Lung (tissue), 13 donors: Measurements from ENCODE around the gene P2RX7. TPM values are rescaled to one million over a fixed set of nuclear protein-coding genes. Genes with fewer than 3 reads are reported as not detected.

Source experiments
- ATAC-seq: fragments of 200-7000 bp; cut with Tn5 transposase; one replicate; pipeline ENCODE4 v1.9.1; 2020; ENCODE audit warnings: moderate number of reproducible peaks; ENCODE audit not compliant: insufficient read depth, low FRiP score
- DNase-seq, 3 donors: peaks; one replicate each; pipeline ENCODE4 v3.0.0-alpha.2; 2013 to 2017
- H3K27ac ChIP-seq, 2 donors: one replicate each; pipeline ENCODE4 v1.5.1; 2013; ENCODE audit warnings: mild to moderate bottlenecking in 2 of 2, moderate library complexity in 2 of 2, control low read depth in 1 of 2, inconsistent platforms in 1 of 2, low read depth in 1 of 2, low read length in 1 of 2
- H3K27me3 ChIP-seq, 3 donors: one replicate each; pipeline ENCODE4 v1.5.1; 2013; ENCODE audit warnings: low read length in 2 of 3; ENCODE audit not compliant: control insufficient read depth in 3 of 3, insufficient read depth in 3 of 3
- H3K36me3 ChIP-seq, 4 donors: one replicate each; pipeline ENCODE4 v1.5.1; 2013; ENCODE audit warnings: low read length in 4 of 4, mild to moderate bottlenecking in 1 of 4, moderate library complexity in 1 of 4; ENCODE audit not compliant: control insufficient read depth in 4 of 4, insufficient read depth in 4 of 4
- H3K4me1 ChIP-seq, 5 donors: one replicate each; pipeline ENCODE4 v1.5.1; 2013; ENCODE audit warnings: low read length in 5 of 5, mild to moderate bottlenecking in 2 of 5, moderate library complexity in 1 of 5; ENCODE audit not compliant: control insufficient read depth in 5 of 5, insufficient read depth in 5 of 5
- H3K4me3 ChIP-seq: one replicate; pipeline ENCODE4 v1.5.1; 2013; ENCODE audit warnings: mild to moderate bottlenecking, control low read depth, moderate library complexity
- H3K9ac ChIP-seq, 2 donors: one replicate each; pipeline ENCODE4 v1.5.1; 2013; ENCODE audit warnings: low read length in 2 of 2, control low read depth in 1 of 2; ENCODE audit not compliant: insufficient read depth in 1 of 2
- H3K9me3 ChIP-seq, 4 donors: one replicate each; pipeline ENCODE4 v1.5.1; 2013; ENCODE audit warnings: low read length in 3 of 4, mild to moderate bottlenecking in 1 of 4, moderate library complexity in 1 of 4; ENCODE audit not compliant: control insufficient read depth in 4 of 4, insufficient read depth in 3 of 4
- CTCF ChIP-seq: IDR thresholded peaks from 2 replicates; pipeline ENCODE4 v1.5.1; 2012; ENCODE audit warnings: mild to moderate bottlenecking; ENCODE audit errors: control extremely low read depth, extremely low read depth
- WGBS, 2 donors: extraction: QIAGEN DNeasy Blood & Tissue Kit; methylation state at CpG; one replicate each; pipeline ENCODE4 v1.1.7; 2013; 5-methylcytosine and 5-hydroxymethylcytosine counted together
- polyA plus RNA-seq, 2 donors: library from polyadenylated mRNA; stranded (reverse); fragments of 200-250 nt; gene quantifications; one replicate each; pipeline ENCODE4 v1.2.1, GENCODE V29; 2013
- small RNA-seq: library from RNA; depleted of rRNA; stranded (forward); fragments of <200 nt; gene quantifications from one replicate; pipeline ENCODE3, GENCODE V24; 2014; ENCODE audit warnings: low replicate concordance
- total RNA-seq, 2 donors: library from RNA; depleted of rRNA in 1 of 2; stranded (reverse); fragments of >200 nt in 1 of 2; gene quantifications; one replicate each; pipeline ENCODE4 v1.2.1, GENCODE V29; 2014 to 2021
- donor health status: control.
- donor health status: control.
- donor health status: Bipolar disorder and iron deficiency.
- donor health status: healthy.
- donor health status: DM: yes; HTN: yes; CAD: no.

Gene P2RX7
- total and polyA plus RNA-seq, 4 donors = 5.3 to 17.1 (median 8.3) TPM

GRCh38 chr12:121237415-121237814 is 104.7 kb downstream of the P2RX7 start:
- peaks cover 4 to 34% (median 9%) of the 10 kb centered on the region in 4 donors for H3K36me3 ChIP-seq
- peaks cover 0 to 14% (median 6%) of the 10 kb centered on the region in 5 donors for H3K4me1 ChIP-seq
- H3K9ac ChIP-seq = no peak overlapping the region
- H3K4me3 ChIP-seq = no peak overlapping the region
- H3K27ac ChIP-seq = no peak overlapping the region
- DNase-seq (no peak), ATAC-seq (no peak)
- 78 to 92% methylated on average over 8 of the region's 8 CpGs for WGBS, 2 donors
- no peaks in the 10 kb centered on the region for H3K9me3 ChIP-seq
- TF ChIP-seq CTCF = no peak
- H3K27me3 ChIP-seq = no peaks in the 10 kb centered on the region

Small RNAs within 50 kb of the gene (small RNA-seq; reads per million reads assigned to genes)
- gene AC079602.1 (not detected), gene RF00156 (not detected), gene Z98941.1 (not detected)

Other genes with a start within 250 kb of the P2RX7 start
- gene SPPL3, start 228.5 kb upstream of the P2RX7 start, total RNA-seq = 10 to 100 TPM; 39.3 to 52.3 TPM
- gene SPPL3, start 228.5 kb upstream of the P2RX7 start, polyA plus RNA-seq = 10 to 100 TPM; 14.2 to 19.8 TPM
- gene HNF1A, start 154.3 kb upstream of the P2RX7 start, total RNA-seq = under 1 TPM; 0.46 to 0.52 TPM
- gene HNF1A, start 154.3 kb upstream of the P2RX7 start, polyA plus RNA-seq = under 1 TPM; 0.06 to 0.08 TPM
- 10 to 100 TPM; 11.7 to 17.6 TPM for gene C12orf43, start 116.4 kb upstream of the P2RX7 start, total RNA-seq
- gene C12orf43, start 116.4 kb upstream of the P2RX7 start, polyA plus RNA-seq = 10 to 100 TPM in 1 of 2 donors, 1 to 10 TPM in 1; 9.9 to 13.3 TPM
- 10 to 100 TPM in 1 of 2 donors, under 1 TPM in 1; 0.60 to 11.1 TPM for gene OASL, start 93.6 kb upstream of the P2RX7 start, total RNA-seq
- gene OASL, start 93.6 kb upstream of the P2RX7 start, polyA plus RNA-seq = 10 to 100 TPM in 1 of 2 donors, 1 to 10 TPM in 1; 7.8 to 10.5 TPM
- gene P2RX4, start 77.3 kb downstream of the P2RX7 start, total RNA-seq = 10 to 100 TPM; 38.7 to 60.4 TPM
- gene P2RX4, start 77.3 kb downstream of the P2RX7 start, polyA plus RNA-seq = 10 to 100 TPM; 29.5 to 54.1 TPM
- 10 to 100 TPM; 26.3 to 45.8 TPM for gene CAMKK2, start 163.8 kb downstream of the P2RX7 start, total RNA-seq
- gene CAMKK2, start 163.8 kb downstream of the P2RX7 start, polyA plus RNA-seq = 10 to 100 TPM; 12.0 to 46.3 TPM
- gene ANAPC5, start 219.5 kb downstream of the P2RX7 start, total RNA-seq = 100 to 1,000 TPM in 1 of 2 donors, 10 to 100 TPM in 1; 95.5 to 164 TPM
- gene ANAPC5, start 219.5 kb downstream of the P2RX7 start, polyA plus RNA-seq = 10 to 100 TPM; 80.9 to 83.1 TPM